ENCODE results near the gene C17orf100.

The C17orf100 gene

GRCh38 chr17:6671431-6671830, 19.9 kb downstream of the C17orf100 start:
- H4K20me1 ChIP-seq (ENCODE audit: insufficient read depth, low read length): no peaks in the 10 kb centered on the region

GRCh38 chr17:6674586-6674985, 23.0 kb downstream of the C17orf100 start:
- Histone ChIP-seq H3K36me3 (replicated peaks; ENCODE audit: insufficient read depth, low read length) (no peaks in the 10 kb centered on the region), H3K27me3 (replicated peaks; ENCODE audit: insufficient read depth, low read length) (peaks cover 30% of the 10 kb centered on the region), H4K20me1 (ENCODE audit: insufficient read depth, low read length) (no peaks in the 10 kb centered on the region), H3K9me3 (replicated peaks; ENCODE audit: insufficient read depth, low read length) (no peaks in the 10 kb centered on the region), H3F3A (ENCODE audit: insufficient read depth, low read length) (no peaks in the 10 kb centered on the region), H3K4me3 (ENCODE audit: low read length) (no peak overlapping the region), H3K27ac (ENCODE audit: low read length) (no peak overlapping the region), H3K9ac (ENCODE audit: low read length) (no peak overlapping the region), H3K79me2 (ENCODE audit: low read length) (no peaks in the 10 kb centered on the region), H3K9me2 (replicated peaks; ENCODE audit: insufficient read depth, low read length) (no peaks in the 10 kb centered on the region), H3K4me1 (ENCODE audit: low read length) (peaks cover 10% of the 10 kb centered on the region; the same call in 1 of the 2 replicates), H3K4me2 (ENCODE audit: low read depth, low read length) (no peak overlapping the region), H2AFZ (ENCODE audit: low read length) (no peak overlapping the region)
- no peak for DNase-seq
- TF ChIP-seq EZH2 (optimal IDR thresholded peaks at IDR 0.05; ENCODE audit: low read depth, low read length): no peak
- no peak for TF ChIP-seq CTCF (IDR thresholded peaks at IDR 0.05; ENCODE audit: low read length)
- TF ChIP-seq EZH2phosphoT487 (IDR thresholded peaks at IDR 0.05; ENCODE audit: low read length): no peak

More at GRCh38 chr17:6671431-6671830, 19.9 kb downstream of the C17orf100 start:
- H3K79me2 ChIP-seq (ENCODE audit: low read length): no peaks in the 10 kb centered on the region
- H3K36me3 ChIP-seq (replicated peaks; ENCODE audit: insufficient read depth, low read length): no peaks in the 10 kb centered on the region
- no peak overlapping the region for H3K9ac ChIP-seq (ENCODE audit: low read length)
- no peak overlapping the region for H3K4me2 ChIP-seq (ENCODE audit: low read depth, low read length)
- H3K27ac ChIP-seq (ENCODE audit: low read length): no peak overlapping the region
- no peak for DNase-seq
- H3K4me3 ChIP-seq (ENCODE audit: low read length): no peak overlapping the region
- peaks cover under 1% of the 10 kb centered on the region; the same call in 1 of the 2 replicates for H3K27me3 ChIP-seq (replicated peaks; ENCODE audit: insufficient read depth, low read length)
- H3K9me3 ChIP-seq (replicated peaks; ENCODE audit: insufficient read depth, low read length): no peaks in the 10 kb centered on the region
- no peak overlapping the region for H2AFZ ChIP-seq (ENCODE audit: low read length)
- H3K4me1 ChIP-seq (ENCODE audit: low read length): no peaks in the 10 kb centered on the region
- H3K9me2 ChIP-seq (replicated peaks; ENCODE audit: insufficient read depth, low read length): no peaks in the 10 kb centered on the region
- TF ChIP-seq CTCF (IDR thresholded peaks at IDR 0.05; ENCODE audit: low read length) (no peak), EZH2phosphoT487 (IDR thresholded peaks at IDR 0.05; ENCODE audit: low read length) (no peak), EZH2 (optimal IDR thresholded peaks at IDR 0.05; ENCODE audit: low read depth, low read length) (no peak)
- H3F3A ChIP-seq (ENCODE audit: insufficient read depth, low read length): no peaks in the 10 kb centered on the region

DNA sequence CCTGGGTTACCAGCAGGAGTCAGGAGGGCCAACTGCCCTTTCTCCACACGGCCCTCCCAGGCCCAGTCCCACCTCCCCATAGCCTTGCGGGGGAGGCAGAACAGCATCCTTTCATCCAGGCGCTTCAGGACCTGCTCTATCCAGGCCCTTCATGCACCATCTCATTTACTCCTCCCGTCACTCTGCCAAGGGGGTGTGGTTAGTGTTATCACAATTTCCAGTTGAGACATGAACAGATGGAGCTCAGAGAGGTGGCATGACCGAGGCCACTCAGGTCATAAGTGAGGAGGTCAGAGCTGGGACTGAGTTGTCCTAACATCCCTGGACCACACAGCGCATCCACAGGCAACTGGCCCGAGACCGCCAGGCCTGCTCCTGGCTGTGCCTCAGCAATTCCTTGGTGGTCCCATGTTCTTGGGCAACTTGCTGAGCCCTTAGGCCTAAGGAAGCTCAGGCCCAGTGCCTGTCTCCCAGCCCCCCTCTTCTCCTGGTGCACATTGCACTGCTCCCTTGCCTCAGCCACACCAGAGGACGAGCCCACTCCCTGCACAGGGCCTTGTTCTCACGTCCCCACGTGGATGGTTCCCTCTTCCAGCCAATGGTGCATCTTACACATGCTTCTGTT, 23.8 kb downstream of the C17orf100 start:
- Histone ChIP-seq H3K9me3 (replicated peaks; ENCODE audit: insufficient read depth, low read length) (no peaks in the 10 kb centered on the region), H3K9me2 (replicated peaks; ENCODE audit: insufficient read depth, low read length) (no peaks in the 10 kb centered on the region), H3K27me3 (replicated peaks; ENCODE audit: insufficient read depth, low read length) (peaks cover 30% of the 10 kb centered on the region), H3K36me3 (replicated peaks; ENCODE audit: insufficient read depth, low read length) (no peaks in the 10 kb centered on the region), H3F3A (ENCODE audit: insufficient read depth, low read length) (no peaks in the 10 kb centered on the region), H4K20me1 (ENCODE audit: insufficient read depth, low read length) (no peaks in the 10 kb centered on the region), H3K79me2 (ENCODE audit: low read length) (no peaks in the 10 kb centered on the region), H3K4me2 (ENCODE audit: low read depth, low read length) (no peak overlapping the region), H3K4me3 (ENCODE audit: low read length) (no peak overlapping the region), H3K4me1 (ENCODE audit: low read length) (peaks cover 10% of the 10 kb centered on the region; the same call in 1 of the 2 replicates), H3K9ac (ENCODE audit: low read length) (no peak overlapping the region), H2AFZ (ENCODE audit: low read length) (no peak overlapping the region), H3K27ac (ENCODE audit: low read length) (no peak overlapping the region)
- no peak for DNase-seq
- TF ChIP-seq EZH2phosphoT487 (IDR thresholded peaks at IDR 0.05; ENCODE audit: low read length) (no peak), EZH2 (optimal IDR thresholded peaks at IDR 0.05; ENCODE audit: low read depth, low read length) (no peak), CTCF (IDR thresholded peaks at IDR 0.05; ENCODE audit: low read length) (no peak)

Measured in MM.1S (cell line).